Kidney (tissue), 14 donors: Measurements from ENCODE around the gene IER2. TPM values are rescaled to one million over a fixed set of nuclear protein-coding genes. Genes with fewer than 3 reads are reported as not detected.
"Not testable (repeated sequence)": the region's sequence is repeated elsewhere in the genome, so short reads cannot be mapped to it uniquely, and the experiment has no call there.

Source experiments
- DNase-seq, 5 donors: peaks; one replicate each; pipeline ENCODE4 v3.0.0-alpha.2; 2013 to 2020
- FAIRE-seq: peaks from 2 replicates; lab custom pipeline; 2012; peaks lifted over from hg19 to GRCh38; lab: Jason Lieb, UNC
- H3K27ac ChIP-seq, 2 donors: one replicate each; pipeline ENCODE4 v1.7.0; 2013; ENCODE audit warnings: low read depth in 2 of 2, low read length in 2 of 2, inconsistent platforms in 1 of 2
- H3K27me3 ChIP-seq: one replicate; pipeline ENCODE4 v1.7.1; 2013; ENCODE audit warnings: low read length, inconsistent platforms; ENCODE audit not compliant: control insufficient read depth, insufficient read depth
- H3K36me3 ChIP-seq, 3 donors: one replicate each; pipeline versions ENCODE4 v1.7.0 to v1.7.1; 2013; ENCODE audit warnings: low read length in 3 of 3, control low read depth in 1 of 3, inconsistent platforms in 1 of 3; ENCODE audit not compliant: insufficient read depth in 3 of 3, control insufficient read depth in 2 of 3
- H3K4me1 ChIP-seq, 3 donors: one replicate each; pipeline versions ENCODE4 v1.7.0 to v1.7.1; 2013; ENCODE audit warnings: low read length in 3 of 3, inconsistent platforms in 1 of 3, low read depth in 1 of 3; ENCODE audit not compliant: control insufficient read depth in 2 of 3, insufficient read depth in 2 of 3
- H3K4me3 ChIP-seq, 3 donors: one replicate each; pipeline versions ENCODE4 v1.7.0 to v1.8.1; 2013; ENCODE audit warnings: low read length in 3 of 3, control low read depth in 1 of 3, inconsistent platforms in 1 of 3
- H3K9ac ChIP-seq, 3 donors: one replicate each; pipeline versions ENCODE4 v1.7.0 to v1.7.1; 2013; ENCODE audit warnings: low read length in 3 of 3, control low read depth in 1 of 3, inconsistent platforms in 1 of 3
- H3K9me3 ChIP-seq, 3 donors: one replicate each; pipeline versions ENCODE4 v1.7.0 to v1.7.1; 2013; ENCODE audit warnings: low read length in 3 of 3, control low read depth in 1 of 3, inconsistent platforms in 1 of 3; ENCODE audit not compliant: control insufficient read depth in 2 of 3, insufficient read depth in 1 of 3
- CTCF ChIP-seq: IDR thresholded peaks from 3 replicates; pipeline ENCODE4 v1.5.1; 2012; ENCODE audit warnings: mild to moderate bottlenecking, moderate library complexity, borderline replicate concordance; ENCODE audit not compliant: insufficient read depth; ENCODE audit errors: extremely low read depth
- intact Hi-C: fragments of 100-400 bp; cut with DNase I; formaldehyde crosslinking; loops from one replicate; pipeline ENCODE4 v1.11.1; 2022
- polyA plus RNA-seq: library from polyadenylated mRNA; stranded (reverse); fragments of 350-450 nt; fragmentation: Illumina TruSeq; extraction: RNeasy Lipid Tissue Mini Kit (QIAGEN cat#74804); gene quantifications from one replicate; pipeline ENCODE4 v1.2.3, GENCODE V29; 2014; ENCODE audit warnings: low read depth, low replicate concordance; ENCODE audit not compliant: insufficient read depth
- total RNA-seq: library from RNA; stranded (reverse); fragmentation: NEBNext Ultra II Directional; extraction: Animal tissue kit (Norgen Biotek cat#: 25700); gene quantifications from one replicate; pipeline ENCODE4 v1.2.1, GENCODE V29; 2021
- donor health status: control.
- donor health status: control.
- donor health status: control.
- donor health status: control.
- donor health status: control.
- donor health status: DM: yes; HTN: yes; CAD: no.
- donor health status: Normal renal cell carcinoma (clear cell type).

IER2 gene
- total and polyA plus RNA-seq, 2 donors from 2014 or later: 73.9 to 96.7 TPM

GRCh38 chr19:13165162-13165997 lies 15.2 kb downstream of the IER2 start:
- peak in 3 of 5 donors; percentile 33 to 64 (median 56) for DNase-seq
- Histone ChIP-seq H3K4me1 (peaks cover 7 to 36% (median 15%) of the 10 kb centered on the region in 3 donors), H3K4me3 (no peak overlapping the region), H3K27me3 (no peaks in the 10 kb centered on the region), H3K9ac (peak overlapping the region in 2 of 3 donors; percentile 4 to 35), H3K9me3 (no peaks in the 10 kb centered on the region), H3K36me3 (no peaks in the 10 kb centered on the region), H3K27ac (peak overlapping the region; percentile 97)
- intact Hi-C loops: no loop called here
- FAIRE-seq: no peak
- TF ChIP-seq CTCF: no peak

- FAIRE-seq, H3K4me3 ChIP-seq, H3K36me3 ChIP-seq, H3K27me3 ChIP-seq, intact Hi-C loops, H3K9me3 ChIP-seq, H3K27ac ChIP-seq, H3K9ac ChIP-seq, DNase-seq: not testable (repeated sequence)
- H3K4me1 ChIP-seq: peaks cover 7 to 36% (median 15%) of the 10 kb centered on the region in 3 donors
These were observed 15.9 kb downstream of the IER2 start for GRCh38 chr19:13166151-13166550.

DNA sequence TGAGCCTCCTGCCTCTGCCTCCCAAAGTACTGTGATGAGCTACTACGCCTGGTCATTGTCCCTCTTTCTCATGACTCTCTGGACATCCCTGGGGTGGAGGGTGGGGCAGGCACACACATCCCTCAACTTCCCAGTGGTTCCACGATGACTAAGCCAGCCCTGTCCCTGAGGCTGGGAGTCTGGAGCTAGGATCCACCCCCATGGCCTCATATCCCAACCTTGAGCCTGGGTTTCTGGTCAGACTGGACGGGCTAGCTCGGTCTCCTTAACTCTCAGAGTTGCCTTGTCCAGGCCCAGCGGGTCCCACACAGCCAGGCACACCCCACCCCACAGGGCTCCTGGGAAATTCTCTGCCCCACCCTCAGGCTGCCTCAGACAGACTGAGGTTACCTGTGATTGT lies 19.6 kb downstream of the IER2 start:
- Histone ChIP-seq H3K4me1 (peaks cover 2 to 28% (median 11%) of the 10 kb centered on the region in 3 donors), H3K36me3 (no peaks in the 10 kb centered on the region), H3K9ac (no peak overlapping the region), H3K9me3 (no peaks in the 10 kb centered on the region), H3K4me3 (no peak overlapping the region), H3K27me3 (no peaks in the 10 kb centered on the region), H3K27ac (no peak overlapping the region)
- intact Hi-C loops: no loop called here
- no peak for FAIRE-seq
- TF ChIP-seq CTCF: no peak
- no peak for DNase-seq

GRCh38 chr19:13171146-13171545 lies 20.9 kb downstream of the IER2 start:
- no peaks in the 10 kb centered on the region for H3K27me3 ChIP-seq
- peaks cover 0 to 21% (median 5%) of the 10 kb centered on the region in 3 donors for H3K4me1 ChIP-seq
- no peak overlapping the region for H3K27ac ChIP-seq
- H3K9me3 ChIP-seq: no peaks in the 10 kb centered on the region
- FAIRE-seq (no peak), DNase-seq (no peak)
- H3K9ac ChIP-seq: no peak overlapping the region
- intact Hi-C loops: no loop called here
- H3K4me3 ChIP-seq: no peak overlapping the region
- TF ChIP-seq CTCF: no peak
- H3K36me3 ChIP-seq: no peaks in the 10 kb centered on the region
